Measurements from ENCODE around the gene ZNF766.

- TF ChIP-seq, protein P1, sequence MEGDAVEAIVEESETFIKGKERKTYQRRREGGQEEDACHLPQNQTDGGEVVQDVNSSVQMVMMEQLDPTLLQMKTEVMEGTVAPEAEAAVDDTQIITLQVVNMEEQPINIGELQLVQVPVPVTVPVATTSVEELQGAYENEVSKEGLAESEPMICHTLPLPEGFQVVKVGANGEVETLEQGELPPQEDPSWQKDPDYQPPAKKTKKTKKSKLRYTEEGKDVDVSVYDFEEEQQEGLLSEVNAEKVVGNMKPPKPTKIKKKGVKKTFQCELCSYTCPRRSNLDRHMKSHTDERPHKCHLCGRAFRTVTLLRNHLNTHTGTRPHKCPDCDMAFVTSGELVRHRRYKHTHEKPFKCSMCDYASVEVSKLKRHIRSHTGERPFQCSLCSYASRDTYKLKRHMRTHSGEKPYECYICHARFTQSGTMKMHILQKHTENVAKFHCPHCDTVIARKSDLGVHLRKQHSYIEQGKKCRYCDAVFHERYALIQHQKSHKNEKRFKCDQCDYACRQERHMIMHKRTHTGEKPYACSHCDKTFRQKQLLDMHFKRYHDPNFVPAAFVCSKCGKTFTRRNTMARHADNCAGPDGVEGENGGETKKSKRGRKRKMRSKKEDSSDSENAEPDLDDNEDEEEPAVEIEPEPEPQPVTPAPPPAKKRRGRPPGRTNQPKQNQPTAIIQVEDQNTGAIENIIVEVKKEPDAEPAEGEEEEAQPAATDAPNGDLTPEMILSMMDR (IDR thresholded peaks at IDR 0.05; ENCODE audit: insufficient read depth, low read length, poor library complexity, severe bottlenecking): peak; percentile 60
- TF ChIP-seq EZH2phosphoT487 (conservative IDR thresholded peaks at IDR 0.05; ENCODE audit: low read length): no peak
These were observed 21.1 kb upstream of the ZNF766 start for GRCh38 chr19:52248241-52248640.
